T-helper 2 cell treated with Interferon-gamma antibody and Interleukin-4, amounts not matched to agents 100 ng/mL and 5 ng/mL, for 36 hours (primary cell): Measurements from ENCODE around the gene BAG3. TPM values are rescaled to one million over a fixed set of nuclear protein-coding genes. Genes with fewer than 3 reads are reported as not detected.

Experiments used
- intact Hi-C: fragments of 100-400 bp; cut with micrococcal nuclease; formaldehyde crosslinking; loops from one replicate; pipeline ENCODE4 v1.15.1; 2023
- total RNA-seq: library from RNA; stranded (reverse); gene quantifications from 2 replicates; pipeline ENCODE4 v1.2.3, GENCODE V29; 2022

BAG3 gene
- total RNA-seq, 1 donor from 2014 or later: 19.2 TPM

- intact Hi-C loops: no loop called here
Observed at GRCh38 chr10:119665901-119666708, 14.9 kb downstream of the BAG3 start.

- intact Hi-C loops: no loop called here
Observed at GRCh38 chr10:119666709-119667004, 15.5 kb downstream of the BAG3 start.

DNA sequence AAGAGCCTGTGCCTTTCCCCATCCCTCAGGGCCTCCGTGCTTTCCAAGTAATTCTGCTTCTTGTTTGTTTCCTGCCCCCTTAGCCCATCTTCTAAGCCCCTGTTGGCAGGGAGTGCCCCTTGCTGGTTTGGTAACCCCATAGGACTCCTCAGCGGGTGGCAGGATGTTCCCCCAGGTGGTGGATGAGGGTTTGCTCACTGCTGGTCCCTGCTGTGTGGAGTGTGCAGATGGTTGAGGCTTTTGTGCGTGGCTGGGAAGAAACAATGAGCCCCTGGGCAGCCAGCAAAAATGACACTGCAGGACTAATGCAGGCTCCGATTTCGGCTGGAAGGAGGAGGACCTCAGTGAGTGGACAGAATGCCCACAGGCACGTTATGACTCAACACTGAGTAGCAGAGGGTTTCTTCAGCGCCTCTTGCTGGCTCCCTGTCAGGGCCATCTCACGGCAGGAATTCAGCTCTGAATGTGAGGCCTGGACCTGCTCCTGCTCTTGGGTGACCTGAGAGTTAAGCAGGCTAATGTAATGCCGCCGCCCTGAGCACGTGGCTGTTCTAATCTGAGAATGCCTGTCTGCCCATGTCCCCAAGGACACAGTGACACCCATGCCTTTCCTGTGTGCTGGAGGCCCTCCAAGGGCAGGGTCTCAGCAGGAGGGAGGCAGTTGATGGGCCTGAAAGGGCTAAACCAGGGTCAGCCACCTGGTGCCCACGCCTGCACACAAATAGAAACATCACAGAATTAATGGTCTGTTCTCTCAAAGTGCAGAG lies 16.6 kb downstream of the BAG3 start:
- intact Hi-C loops: no loop called here

- intact Hi-C loops: no loop called here
Observed at GRCh38 chr10:119668461-119668860, 17.3 kb downstream of the BAG3 start.

- intact Hi-C loops: no loop called here
Observed at GRCh38 chr10:119669331-119669730, 18.2 kb downstream of the BAG3 start.

- intact Hi-C loops: no loop called here
Observed at GRCh38 chr10:119669975-119670640, 18.9 kb downstream of the BAG3 start.

DNA sequence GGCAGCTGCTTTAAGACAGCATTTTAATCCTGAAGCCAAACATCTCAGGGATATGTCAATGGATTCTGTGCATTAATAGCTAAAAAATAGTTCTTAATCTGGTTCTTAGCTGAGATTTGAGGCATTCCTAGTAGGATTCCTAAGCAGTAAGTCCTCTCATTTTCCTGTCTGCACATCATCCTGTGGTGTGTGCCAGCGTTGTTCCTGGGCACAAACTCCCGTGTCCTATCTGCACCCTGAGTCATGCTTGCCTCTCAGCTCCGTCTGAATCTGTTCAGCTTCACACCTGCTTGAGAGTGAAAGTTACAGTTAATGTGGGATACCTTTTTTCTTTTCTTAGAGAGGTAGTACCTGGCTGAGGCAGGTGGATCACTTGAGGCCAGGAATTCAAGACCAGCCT lies 19.5 kb downstream of the BAG3 start:
- intact Hi-C loops: no loop called here

DNA sequence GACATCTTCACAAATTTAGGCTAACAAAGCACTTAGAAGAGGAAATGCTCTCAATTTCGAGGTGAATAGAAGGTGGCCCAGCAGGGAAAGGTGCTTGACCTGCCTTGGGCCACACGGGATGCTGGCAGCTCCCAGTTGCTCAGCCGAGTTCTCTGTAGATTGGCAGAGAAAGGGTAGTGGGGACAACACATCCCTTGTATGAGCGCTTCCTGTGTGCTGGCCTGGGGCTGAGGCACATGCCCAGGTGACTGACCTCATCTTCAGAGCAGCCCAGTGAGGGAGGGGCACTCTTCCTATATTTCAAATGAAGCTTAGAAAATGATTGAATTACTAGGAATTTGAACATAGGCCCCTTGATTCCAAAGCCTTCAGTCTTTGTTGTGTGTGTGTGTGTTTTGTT lies 20.2 kb downstream of the BAG3 start:
- intact Hi-C loops: no loop called here

GRCh38 chr10:119672291-119672690 lies 21.1 kb downstream of the BAG3 start:
- intact Hi-C loops: no loop called here

GRCh38 chr10:119673271-119673670 lies 22.1 kb downstream of the BAG3 start:
- intact Hi-C loops: no loop called here

GRCh38 chr10:119675483-119676170 lies 24.4 kb downstream of the BAG3 start:
- intact Hi-C loops: no loop called here

DNA sequence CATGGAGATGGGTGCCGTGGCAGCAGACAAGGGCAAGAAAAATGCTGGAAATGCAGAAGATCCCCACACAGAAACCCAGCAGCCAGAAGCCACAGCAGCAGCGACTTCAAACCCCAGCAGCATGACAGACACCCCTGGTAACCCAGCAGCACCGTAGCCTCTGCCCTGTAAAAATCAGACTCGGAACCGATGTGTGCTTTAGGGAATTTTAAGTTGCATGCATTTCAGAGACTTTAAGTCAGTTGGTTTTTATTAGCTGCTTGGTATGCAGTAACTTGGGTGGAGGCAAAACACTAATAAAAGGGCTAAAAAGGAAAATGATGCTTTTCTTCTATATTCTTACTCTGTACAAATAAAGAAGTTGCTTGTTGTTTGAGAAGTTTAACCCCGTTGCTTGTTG lies 25.9 kb downstream of the BAG3 start:
- intact Hi-C loops: no loop called here

- intact Hi-C loops: no loop called here
Observed at GRCh38 chr10:119677904-119678755, 26.9 kb downstream of the BAG3 start.

DNA sequence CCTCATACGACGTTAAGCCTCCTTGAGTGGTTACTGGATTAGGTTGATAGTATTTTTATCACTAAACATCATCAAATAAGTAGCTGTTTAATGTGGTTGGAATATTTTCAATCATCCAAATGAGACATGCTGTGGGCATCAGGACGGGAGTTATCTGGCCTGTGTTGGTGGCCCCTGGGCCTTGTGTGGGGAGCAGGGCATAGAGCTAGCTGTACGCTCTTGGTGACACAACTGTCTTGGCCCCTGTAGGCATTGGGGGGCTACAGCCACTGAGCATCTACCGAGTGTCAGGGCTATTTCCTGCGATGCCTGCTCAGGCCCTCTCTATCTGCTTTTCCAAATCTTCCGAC lies 28.3 kb downstream of the BAG3 start:
- intact Hi-C loops: no loop called here

- intact Hi-C loops: no loop called here
Observed at GRCh38 chr10:119680050-119680449, 28.9 kb downstream of the BAG3 start.

GRCh38 chr10:119680650-119681081 lies 29.5 kb downstream of the BAG3 start:
- intact Hi-C loops: no loop called here

GRCh38 chr10:119686465-119687191 lies 35.4 kb downstream of the BAG3 start:
- intact Hi-C loops: loop anchor here (1.0 to 2.0 kb wide), 4 partner anchors 18 to 650 kb away; partner anchors contain the start of gene INPP5F

- intact Hi-C loops: loop anchor here (2.0 kb wide), 2 partner anchors 17 to 649 kb away; no protein-coding TSS in a partner anchor
Observed at GRCh38 chr10:119687192-119688032, 36.2 kb downstream of the BAG3 start.

- intact Hi-C loops: no loop called here
Observed at GRCh38 chr10:119688033-119688508, 36.9 kb downstream of the BAG3 start.
